Fibroblast of peridontal ligament (primary cell): ENCODE data around the gene KCNMA1.
A peak's percentile ranks its signal among the peaks of the same experiment; 100 is the strongest.

Experiments used
- DNase-seq: peaks from one replicate; pipeline ENCODE4 v3.0.0-alpha.2; 2010; ENCODE audit errors: extremely low read depth

KCNMA1 gene

DNA sequence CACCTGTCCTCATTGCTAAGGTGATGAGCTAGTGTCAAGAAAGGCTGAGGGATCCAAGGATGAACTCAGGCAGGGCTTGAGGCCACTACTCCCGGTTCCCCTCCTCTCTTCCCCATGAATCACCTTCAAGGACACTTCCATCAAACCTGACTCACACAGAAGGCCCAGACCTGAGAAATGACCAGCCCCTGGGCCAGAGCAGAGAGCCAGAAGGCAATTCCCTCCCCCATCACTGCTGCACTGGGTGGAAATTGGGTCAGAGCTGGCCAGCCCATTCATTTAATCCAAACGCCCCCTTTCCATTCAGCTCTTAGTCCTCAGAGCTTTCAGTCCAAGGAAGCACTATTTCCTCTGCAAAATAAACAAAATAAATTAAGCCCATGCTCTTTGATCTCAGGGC lies 182.0 kb downstream of the KCNMA1 start:
- DNase-seq: no peak

DNA sequence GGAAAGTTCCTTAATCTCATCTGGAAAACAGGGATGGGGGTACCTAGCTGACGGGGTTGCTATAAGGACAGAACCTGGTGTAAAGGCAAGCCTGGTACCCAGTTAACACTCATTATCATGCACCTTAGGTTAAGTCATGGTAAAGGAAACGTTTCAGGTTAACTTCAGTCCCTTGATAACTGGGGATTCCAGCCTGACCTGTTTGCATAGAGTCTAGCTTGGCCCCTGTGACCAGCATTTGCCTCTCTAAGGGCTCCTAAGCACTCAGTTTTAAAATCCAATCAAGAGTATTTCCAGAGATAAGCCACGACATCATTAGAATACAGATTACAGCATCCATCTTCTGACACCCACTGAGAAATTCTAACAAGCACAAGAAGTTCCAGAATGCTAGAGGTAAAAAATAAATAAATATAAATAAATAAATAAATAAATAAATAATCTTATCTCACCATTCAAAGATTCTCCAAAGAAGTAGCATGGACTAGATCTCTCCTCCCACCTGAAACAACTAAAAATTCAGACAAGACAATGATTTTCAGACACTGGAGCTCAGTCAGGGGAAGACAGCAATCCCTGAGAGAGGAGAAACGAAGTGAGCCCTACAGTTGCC lies 184.6 kb downstream of the KCNMA1 start:
- no peak for DNase-seq

DNA sequence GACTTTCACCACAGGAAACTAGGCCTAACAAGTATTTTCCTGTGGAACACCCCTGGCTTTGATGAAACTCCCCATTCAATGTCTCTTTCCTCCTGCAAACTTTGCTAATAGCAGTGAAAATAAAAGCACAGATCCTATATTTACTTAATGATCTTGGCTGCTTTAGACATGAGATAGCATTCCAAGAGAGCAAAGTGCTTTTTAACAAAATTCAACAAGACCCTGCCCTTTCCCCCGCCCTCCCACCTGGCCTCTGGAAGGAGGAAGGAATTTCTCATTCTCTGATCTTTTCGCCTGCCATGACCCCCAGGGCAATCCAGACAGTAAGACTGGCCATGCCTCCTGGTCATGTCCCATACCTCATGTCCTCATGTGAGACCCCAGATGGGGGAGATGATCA lies 185.7 kb downstream of the KCNMA1 start:
- no peak for DNase-seq

DNA sequence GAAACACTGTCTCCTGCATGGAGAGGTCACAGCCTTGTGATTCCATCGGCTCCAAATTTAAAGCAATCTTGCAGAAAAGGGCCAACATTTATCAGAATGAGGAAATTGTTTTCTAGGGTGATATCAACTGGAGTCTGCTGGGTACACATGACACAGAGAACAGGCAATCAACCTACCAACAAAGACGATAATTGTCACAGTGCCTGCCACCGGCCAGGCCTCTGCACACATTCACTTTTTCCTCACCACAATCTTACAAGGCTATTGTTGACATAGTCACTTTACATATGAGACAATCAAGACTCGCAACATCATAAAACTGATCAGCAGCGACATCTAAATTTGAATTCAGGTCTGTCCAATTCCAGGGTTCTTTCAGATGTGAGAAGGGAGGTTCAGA lies 189.4 kb downstream of the KCNMA1 start:
- no peak for DNase-seq

GRCh38 chr10:77446700-77447099 lies 190.9 kb downstream of the KCNMA1 start:
- DNase-seq: no peak

DNA sequence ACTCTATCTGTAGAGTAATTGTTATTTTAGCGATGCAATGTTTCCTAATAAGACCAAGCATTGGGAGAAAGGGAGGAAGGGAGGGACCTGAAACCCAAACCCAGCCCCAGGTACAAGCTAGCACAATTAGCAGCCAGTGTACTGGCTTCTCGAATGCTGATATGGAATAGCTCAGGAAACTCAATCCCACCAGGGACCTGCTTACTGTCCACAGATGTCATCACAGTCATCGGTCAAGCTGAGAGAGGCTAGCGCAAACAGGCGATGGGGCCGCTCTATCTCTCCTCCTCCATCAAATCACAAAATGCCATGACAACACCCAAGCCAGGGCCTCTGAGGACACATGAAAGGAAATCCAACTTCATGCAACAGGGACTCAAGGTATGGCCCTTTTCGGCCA lies 192.1 kb downstream of the KCNMA1 start:
- no peak for DNase-seq

DNA sequence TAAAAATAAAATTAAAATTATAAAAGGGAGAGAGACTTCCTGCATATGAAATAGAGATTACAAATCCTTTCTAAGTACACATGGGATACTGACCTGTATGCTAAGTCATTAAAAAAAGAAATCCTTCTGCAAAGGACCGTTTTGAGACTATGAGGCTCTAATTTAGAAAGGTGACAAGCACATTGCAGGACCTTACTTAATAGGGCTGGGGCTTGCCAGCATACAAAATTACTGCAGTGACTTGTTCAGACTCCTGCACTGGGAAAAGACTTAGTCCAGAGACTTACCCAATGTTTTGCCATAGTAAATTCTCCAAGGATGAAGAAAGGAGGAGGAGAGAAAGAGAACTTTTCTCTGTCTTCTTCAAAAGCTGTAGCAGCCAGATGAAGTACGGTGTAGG lies 193.6 kb downstream of the KCNMA1 start:
- no peak for DNase-seq

- DNase-seq: no peak
Observed at GRCh38 chr10:77442699-77443189, 194.9 kb downstream of the KCNMA1 start.

DNA sequence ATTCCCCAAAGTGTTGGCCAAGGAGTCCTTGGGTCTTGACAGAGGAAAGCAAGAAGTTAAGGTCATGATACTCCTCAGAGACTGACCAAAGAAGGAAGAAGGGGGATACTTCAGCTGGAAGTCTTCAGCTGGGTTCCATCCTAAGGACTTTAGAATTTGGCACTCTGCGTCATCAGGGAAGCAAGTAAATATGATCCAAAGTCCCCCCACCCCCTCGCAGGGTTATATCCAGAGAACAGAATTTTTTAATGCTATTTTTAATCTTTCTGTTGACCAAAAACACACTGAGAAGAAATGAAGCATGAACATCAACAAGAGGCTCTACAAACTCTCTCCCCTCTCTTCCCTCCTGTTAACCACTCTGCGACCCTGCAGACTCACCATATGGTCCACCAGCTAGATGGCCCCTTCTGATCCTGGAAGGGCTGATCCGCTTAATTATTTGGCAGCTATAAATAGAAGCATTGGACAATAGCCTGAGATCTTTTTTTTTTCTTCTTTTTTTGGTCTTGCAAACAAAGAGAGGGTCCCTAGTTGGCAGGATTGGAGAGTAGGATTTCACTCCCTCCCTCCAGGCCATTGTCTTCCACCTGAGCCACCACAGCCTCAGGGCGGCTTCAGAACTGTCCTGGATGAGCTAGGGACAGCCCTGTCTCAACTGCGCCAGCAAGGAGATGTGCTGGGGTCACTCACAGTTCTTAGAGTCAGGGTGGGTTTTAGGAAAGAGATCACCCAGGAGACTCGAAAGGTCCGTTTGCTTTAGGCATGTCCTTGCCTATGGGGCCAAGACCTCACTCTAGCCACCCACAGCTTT lies 196.0 kb downstream of the KCNMA1 start:
- no peak for DNase-seq

- DNase-seq: peak; percentile 56
Observed at GRCh38 chr10:77436257-77436975, 201.2 kb downstream of the KCNMA1 start.

DNA sequence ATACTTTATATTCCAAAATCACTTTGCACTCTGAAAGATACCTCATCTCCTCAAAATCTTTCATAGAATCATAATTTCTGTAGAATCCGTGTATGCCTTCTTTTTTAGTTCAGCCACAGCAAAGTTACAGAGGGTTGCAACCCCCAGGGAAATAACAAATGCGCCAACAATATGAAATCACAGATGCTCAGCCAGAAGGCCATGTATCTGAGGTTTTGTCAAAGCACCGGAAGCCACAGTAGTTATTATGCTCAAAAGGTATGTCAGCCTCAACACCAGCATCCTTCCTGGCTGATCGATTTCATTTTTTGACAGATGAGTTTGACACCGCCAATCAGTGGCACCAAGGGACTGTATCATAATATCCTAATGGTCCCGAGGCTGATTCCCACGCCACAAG lies 204.1 kb downstream of the KCNMA1 start:
- no peak for DNase-seq

GRCh38 chr10:77431980-77432797 lies 205.4 kb downstream of the KCNMA1 start:
- DNase-seq: no peak

- no peak for DNase-seq
Observed at GRCh38 chr10:77431209-77431611, 206.4 kb downstream of the KCNMA1 start.

DNA sequence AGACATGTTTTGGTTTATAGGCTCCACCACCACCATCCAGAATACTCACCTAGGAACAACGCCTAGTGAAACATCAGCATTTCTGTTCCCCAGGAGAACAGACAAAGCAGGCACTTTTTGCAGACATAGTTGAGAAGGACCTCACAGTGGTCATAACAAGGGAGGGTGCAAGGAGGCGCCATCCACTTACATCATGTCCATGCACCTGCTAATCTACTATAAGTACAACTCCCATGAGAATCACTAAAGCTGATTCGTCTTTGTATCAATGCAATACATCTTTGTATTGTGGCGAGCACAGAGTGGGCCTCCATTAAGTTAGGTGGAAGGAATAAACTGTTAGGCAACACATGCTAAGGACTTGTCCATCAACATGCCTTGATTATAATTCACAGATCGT lies 207.1 kb downstream of the KCNMA1 start:
- no peak for DNase-seq

GRCh38 chr10:77428691-77429395 lies 208.8 kb downstream of the KCNMA1 start:
- DNase-seq: peak; percentile 82

- DNase-seq: no peak
Observed at GRCh38 chr10:77424257-77424656, 213.4 kb downstream of the KCNMA1 start.

GRCh38 chr10:77422491-77423338 lies 214.9 kb downstream of the KCNMA1 start:
- no peak for DNase-seq

GRCh38 chr10:77421591-77421990 lies 216.0 kb downstream of the KCNMA1 start:
- no peak for DNase-seq

DNA sequence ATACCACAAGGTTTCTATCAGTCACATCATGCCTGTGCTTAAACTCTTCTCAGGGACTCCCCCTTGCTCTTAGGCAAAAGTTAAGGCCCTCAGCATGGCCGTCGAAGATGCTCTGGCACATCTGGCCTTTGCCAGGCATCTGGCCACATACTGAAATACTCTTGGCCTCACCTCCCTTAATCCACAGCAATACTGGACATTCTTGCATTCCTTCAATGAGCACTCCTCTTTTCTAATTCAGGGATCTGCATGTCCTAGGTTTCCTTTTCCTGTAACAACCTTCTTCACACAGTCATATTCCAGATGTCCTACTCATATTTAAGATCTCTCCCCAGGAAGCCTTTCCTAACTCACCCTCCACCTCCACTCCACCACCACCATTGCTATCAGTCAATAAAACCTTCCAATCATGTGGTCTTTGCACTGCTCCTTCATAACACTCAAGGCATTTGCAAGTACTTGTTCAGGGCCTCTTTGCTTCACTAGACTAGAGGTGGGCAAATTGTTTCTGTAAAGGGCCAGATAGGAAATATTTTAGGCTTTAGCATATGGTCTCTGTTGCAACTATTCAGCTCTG lies 216.6 kb downstream of the KCNMA1 start:
- no peak for DNase-seq

DNA sequence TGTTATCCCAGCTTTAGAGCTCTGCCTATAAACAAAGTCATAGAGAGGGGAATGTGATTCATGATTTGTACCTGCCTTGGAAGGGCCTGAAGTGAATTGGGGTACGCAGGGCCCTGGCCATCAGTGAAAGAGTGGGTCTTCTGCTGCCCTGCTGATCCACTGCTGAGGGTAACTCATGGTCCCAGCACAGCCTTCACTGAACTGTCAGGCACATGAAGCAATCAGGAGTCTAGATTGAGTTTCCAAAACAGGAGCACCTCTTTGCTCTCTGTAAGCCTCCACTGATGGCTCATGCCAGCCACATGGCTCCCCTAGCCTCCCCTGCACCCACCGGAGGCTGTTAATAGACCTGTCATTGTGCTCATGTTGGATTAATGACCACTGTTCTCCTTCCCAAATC lies 217.6 kb downstream of the KCNMA1 start:
- no peak for DNase-seq
